HepG2 (cell line): Measurements from ENCODE around the gene RSPH1. TPM values are rescaled to one million over a fixed set of nuclear protein-coding genes. Genes with fewer than 3 reads are reported as not detected.

Experiments
- ATAC-seq: fragments of 200-7000 bp; cut with Tn5 transposase; 3 replicates; pipeline ENCODE4 v1.9.1; 2020; ENCODE audit warnings: mild to moderate bottlenecking, moderate library complexity
- BruUV-seq: library from RNA; stranded (reverse); fragments of 400-500 nt; replicated peaks from 2 replicates; lab custom pipeline; 2021; lab: Mats Ljungman, UMichigan
- CTCF ChIA-PET: fragments of 300-600 bp; formaldehyde crosslinking; extraction: SDS; loops from one replicate; lab custom pipeline; 2021; ENCODE audit warnings: low total read pairs, inconsistent platforms, low intra/inter-chr PET ratio; lab: Yijun Ruan, JAX
- POLR2A ChIA-PET: fragments of 350-600 bp; sonication (Branson Sonifier 250); formaldehyde crosslinking; loops from one replicate; lab custom pipeline; 2020; ENCODE audit warnings: antibody characterized with exemption, inconsistent platforms; lab: Yijun Ruan, JAX
- DNase-seq: peaks from one replicate; pipeline ENCODE4 v3.0.0-alpha.2; 2015; ENCODE audit warnings: low spot score
- FAIRE-seq: peaks from 3 replicates; lab custom pipeline; 2011; peaks lifted over from hg19 to GRCh38; lab: Jason Lieb, UNC
- H2AFZ ChIP-seq: one replicate; pipeline ENCODE4 v1.6.1; 2011; ENCODE audit warnings: low read length, inconsistent platforms
- H3K27ac ChIP-seq: fragments of 300-600 bp; 3 replicates; pipeline ENCODE4 v1.8.0; 2011; ENCODE audit warnings: mixed run types, mild to moderate bottlenecking, mixed read lengths, low read length, inconsistent platforms; ENCODE audit not compliant: insufficient read depth; ENCODE audit errors: extremely low read length
- H3K27me3 ChIP-seq, 2 experiments: fragments of 200-600 bp in 1 of 2; 2 replicates in 1 of 2; 3 replicates in 1 of 2; pipeline versions ENCODE4 v1.6.0 to v1.8.0; 2011; ENCODE audit warnings: low read length in 2 of 2, mild to moderate bottlenecking in 2 of 2, moderate library complexity in 2 of 2, inconsistent platforms in 1 of 2; ENCODE audit not compliant: insufficient read depth in 2 of 2, control insufficient read depth in 1 of 2
- H3K36me3 ChIP-seq, 2 experiments: fragments of 200-600 bp in 1 of 2; replicated peaks in 1 of 2; 2 replicates in 1 of 2; 3 replicates in 1 of 2; pipeline versions ENCODE4 v1.5.1 to v1.8.0; 2011; ENCODE audit warnings: low read length in 2 of 2, inconsistent platforms in 1 of 2; ENCODE audit not compliant: insufficient read depth in 2 of 2, control insufficient read depth in 1 of 2
- H3K4me1 ChIP-seq: 2 replicates; pipeline ENCODE4 v1.5.1; 2012; ENCODE audit warnings: low read length, inconsistent platforms; ENCODE audit not compliant: insufficient read depth
- H3K4me2 ChIP-seq: 2 replicates; pipeline ENCODE4 v1.6.0; 2011; ENCODE audit warnings: low read depth, low read length, inconsistent platforms
- H3K4me3 ChIP-seq, 3 experiments: fragments of 200-600 bp in 1 of 3; sonication (generic), shearing (Covaris generic) in 1 of 3; replicated peaks in 1 of 3; 2 replicates each; pipeline ENCODE4 v1.5.1; 2011 to 2016; ENCODE audit warnings: low read length in 3 of 3, inconsistent platforms in 2 of 3, low read depth in 2 of 3, mild to moderate bottlenecking in 2 of 3, control low read depth in 1 of 3, mixed read lengths in 1 of 3; ENCODE audit not compliant: insufficient read depth in 1 of 3
- H3K79me2 ChIP-seq: one replicate; pipeline ENCODE4 v1.6.1; 2011; ENCODE audit warnings: low read length, inconsistent platforms; ENCODE audit not compliant: insufficient read depth
- H3K9ac ChIP-seq: 2 replicates; pipeline ENCODE4 v1.6.0; 2011; ENCODE audit warnings: mild to moderate bottlenecking, low read depth, low read length, inconsistent platforms; ENCODE audit not compliant: insufficient read depth
- H3K9me3 ChIP-seq: 2 replicates; pipeline ENCODE4 v1.5.1; 2012; ENCODE audit warnings: mild to moderate bottlenecking, low read length
- H4K20me1 ChIP-seq: 2 replicates; pipeline ENCODE4 v1.6.0; 2011; ENCODE audit warnings: inconsistent platforms, mild to moderate bottlenecking, low read length, moderate library complexity; ENCODE audit not compliant: insufficient read depth
- ATF3 ChIP-seq: sonication (generic); formaldehyde crosslinking; IDR thresholded peaks from 2 replicates; pipeline ENCODE4 v1.4.0; 2020; ENCODE audit warnings: missing genetic modification reagents
- CHCHD3 ChIP-seq: sonication (generic); formaldehyde crosslinking; IDR thresholded peaks from 2 replicates; pipeline ENCODE4 v1.8.0; 2022; ENCODE audit warnings: mild to moderate bottlenecking, missing genetic modification reagents, moderate library complexity
- DMTF1 ChIP-seq: sonication (generic); formaldehyde crosslinking; IDR thresholded peaks from 2 replicates; pipeline ENCODE4 v1.4.0; 2020; ENCODE audit warnings: mild to moderate bottlenecking, missing genetic modification reagents
- HNF4A ChIP-seq: sonication (generic); formaldehyde crosslinking; IDR thresholded peaks from 2 replicates; pipeline ENCODE4 v1.4.0; 2020; ENCODE audit warnings: missing genetic modification reagents
- MATR3 ChIP-seq: sonication (generic); formaldehyde crosslinking; IDR thresholded peaks from 2 replicates; pipeline ENCODE4 v1.4.0; 2020; ENCODE audit warnings: missing genetic modification reagents
- TMF1 ChIP-seq: sonication (generic); formaldehyde crosslinking; IDR thresholded peaks from 2 replicates; pipeline ENCODE4 v1.8.1; 2022; ENCODE audit warnings: low read depth, missing genetic modification reagents
- YEATS2 ChIP-seq: sonication (generic); formaldehyde crosslinking; IDR thresholded peaks from 2 replicates; pipeline ENCODE4 v1.4.0; 2020; ENCODE audit warnings: missing genetic modification reagents, borderline replicate concordance
- ZBTB1 ChIP-seq: sonication (generic); formaldehyde crosslinking; IDR thresholded peaks from 2 replicates; pipeline ENCODE4 v1.4.0; 2020; ENCODE audit warnings: missing genetic modification reagents, borderline replicate concordance
- ZNF451 ChIP-seq: sonication (generic); formaldehyde crosslinking; IDR thresholded peaks from 2 replicates; pipeline ENCODE4 v1.5.0; 2020; ENCODE audit warnings: mild to moderate bottlenecking, missing genetic modification reagents
- ZNF644 ChIP-seq: IDR thresholded peaks from 2 replicates; pipeline ENCODE4 v1.6.1; 2016; ENCODE audit warnings: low read depth
- WGBS: methylation state at CpG from one replicate; pipeline ENCODE4 v1.1.6; 2017; ENCODE audit warnings: low lambda C conversion rate; 5-methylcytosine and 5-hydroxymethylcytosine counted together
- in situ Hi-C: cut with HindIII; loops from 2 replicates; pipeline ENCODE4 v1.10.0; 2017; ENCODE audit warnings: low pct_unique_long_range_greater_than_20kb; ENCODE audit not compliant: extremely low pct_ligation_motif_present
- intact Hi-C: fragments of 100-400 bp; cut with micrococcal nuclease; formaldehyde crosslinking; loops from one replicate; pipeline ENCODE4 v1.10.0; 2022; ENCODE audit not compliant: unreplicated experiment
- polyA plus RNA-seq, 8 experiments: library from polyadenylated mRNA; depleted of rRNA in 3 of 8; stranded (reverse) in 7 of 8; unstranded in 1 of 8; fragments of >200 nt; fragmentation: Illumina TruSeq in 4 of 8; extraction: Trizol in 4 of 8; gene quantifications; 2 replicates each; pipeline versions ENCODE4 v1.2.1 to v1.2.3, GENCODE V29; 2011 to 2016; ENCODE audit warnings: low read depth in 4 of 8, missing spikeins in 1 of 8, mixed read lengths in 1 of 8; ENCODE audit not compliant: insufficient read depth in 1 of 8
- total RNA-seq, 5 experiments: library from RNA; depleted of rRNA; stranded (reverse); fragments of >200 nt; fragmentation: Illumina TruSeq; extraction: Trizol; gene quantifications; 2 replicates each; pipeline ENCODE4 v1.2.3, GENCODE V29; 2016; ENCODE audit warnings: low read depth in 1 of 5

RSPH1 gene
- total and polyA plus RNA-seq, 2 of the 13 experiments (the other 11 are each of a cell fraction or from before 2014, with no cell fraction given), result not detected

GRCh38 chr21:42469272-42469671 is 26.8 kb downstream of the RSPH1 start:
- no TSS peak for BruUV-seq
- H3K27ac ChIP-seq, result no peak overlapping the region
- no peak overlapping the region for H3K9ac ChIP-seq
- no peaks in the 10 kb centered on the region for H3K79me2 ChIP-seq
- H3K36me3 ChIP-seq, result no peaks in the 10 kb centered on the region
- in situ Hi-C loops, result no loop called here
- DNase-seq, result peak; percentile 16
- ChIA-PET POLR2A (no interaction called here), CTCF (no interaction called here)
- no peaks in the 10 kb centered on the region for H4K20me1 ChIP-seq
- intact Hi-C loops, result no loop called here
- H3K4me2 ChIP-seq, result no peak overlapping the region
- peak; percentile 47; the same call in 2 of the 3 replicates for ATAC-seq
- WGBS, result 0% methylated on average over 2 of the region's 2 CpGs
- H3K4me1 ChIP-seq, result peaks cover 25% of the 10 kb centered on the region
- no peaks in the 10 kb centered on the region for H3K27me3 ChIP-seq
- H3K9me3 ChIP-seq, result no peaks in the 10 kb centered on the region
- FAIRE-seq, result no peak
- H3K4me3 ChIP-seq, result no peak overlapping the region
- H2AFZ ChIP-seq, result no peak overlapping the region
- TF ChIP-seq ZNF451 (CRISPR knock-in tag) (no peak), DMTF1 (no peak), TMF1 (no peak), YEATS2 (CRISPR knock-in tag) (no peak), ZNF644 (CRISPR knock-in tag) (peak; percentile 10; the same call in 1 of the 2 replicates), MATR3 (CRISPR knock-in tag) (no peak), CHCHD3 (CRISPR knock-in tag) (no peak), ATF3 (no peak), ZBTB1 (CRISPR knock-in tag) (no peak), HNF4A (CRISPR knock-in tag) (peak; percentile 30; the same call in 1 of the 2 replicates)
